Measurements from ENCODE around the gene GPR78.
A peak's percentile ranks its signal among the peaks of the same experiment; 100 is the strongest.

DNA sequence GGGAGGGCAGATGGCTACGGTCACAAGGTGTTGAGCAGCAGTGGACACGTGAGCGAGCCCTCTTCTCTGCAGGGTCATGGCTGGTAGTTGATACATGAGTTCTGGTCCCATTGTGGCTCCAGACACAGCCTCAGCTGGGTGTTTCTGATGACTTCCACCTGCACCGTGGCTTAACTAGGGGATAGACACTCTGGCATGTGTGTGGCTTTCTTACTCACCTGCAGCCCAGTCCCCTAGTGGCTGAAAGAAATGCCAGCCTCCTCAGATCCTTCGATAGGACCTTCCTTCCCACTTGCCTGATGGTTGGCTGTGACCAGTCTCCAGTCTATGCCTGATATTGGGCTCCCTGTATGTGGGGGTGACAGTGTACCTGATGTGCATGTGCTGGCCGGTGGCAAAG, 5.0 kb downstream of the GPR78 start:
- TF ChIP-seq, protein P1, sequence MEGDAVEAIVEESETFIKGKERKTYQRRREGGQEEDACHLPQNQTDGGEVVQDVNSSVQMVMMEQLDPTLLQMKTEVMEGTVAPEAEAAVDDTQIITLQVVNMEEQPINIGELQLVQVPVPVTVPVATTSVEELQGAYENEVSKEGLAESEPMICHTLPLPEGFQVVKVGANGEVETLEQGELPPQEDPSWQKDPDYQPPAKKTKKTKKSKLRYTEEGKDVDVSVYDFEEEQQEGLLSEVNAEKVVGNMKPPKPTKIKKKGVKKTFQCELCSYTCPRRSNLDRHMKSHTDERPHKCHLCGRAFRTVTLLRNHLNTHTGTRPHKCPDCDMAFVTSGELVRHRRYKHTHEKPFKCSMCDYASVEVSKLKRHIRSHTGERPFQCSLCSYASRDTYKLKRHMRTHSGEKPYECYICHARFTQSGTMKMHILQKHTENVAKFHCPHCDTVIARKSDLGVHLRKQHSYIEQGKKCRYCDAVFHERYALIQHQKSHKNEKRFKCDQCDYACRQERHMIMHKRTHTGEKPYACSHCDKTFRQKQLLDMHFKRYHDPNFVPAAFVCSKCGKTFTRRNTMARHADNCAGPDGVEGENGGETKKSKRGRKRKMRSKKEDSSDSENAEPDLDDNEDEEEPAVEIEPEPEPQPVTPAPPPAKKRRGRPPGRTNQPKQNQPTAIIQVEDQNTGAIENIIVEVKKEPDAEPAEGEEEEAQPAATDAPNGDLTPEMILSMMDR (conservative IDR thresholded peaks at IDR 0.05 in 1 of 2, IDR thresholded peaks at IDR 0.05 in 1 of 2; ENCODE audit: low read depth in 1 of 2, low read length in 2 of 2): peak in 1 of 2 donors; percentile 1
- TF ChIP-seq EZH2 (IDR thresholded peaks at IDR 0.05; ENCODE audit: low read length, missing control alignments): no peak

All from fibroblast of lung (primary cell).